ENCODE measurements around the gene LHCGR. TPM values are rescaled to one million over a fixed set of nuclear protein-coding genes. Genes with fewer than 3 reads are reported as not detected.

The LHCGR gene
- total RNA-seq, 2 experiments from 2014 or later = not detected

- ChIA-PET CTCF (no interaction called here), POLR2A (no interaction called here)
- DNase-seq = no peak
- Mint-ChIP-seq H3K36me3 (ENCODE audit: low read depth) (no peaks in the 10 kb centered on the region), H3K27ac (no peak overlapping the region), H3K4me1 (ENCODE audit: low read depth) (no peaks in the 10 kb centered on the region), H3K27me3 (no peaks in the 10 kb centered on the region), H3K9me3 (no peaks in the 10 kb centered on the region), H3K4me3 (no peak overlapping the region)
- no peak for ATAC-seq
- intact Hi-C loops (cut with micrococcal nuclease) = no loop called here
- TF ChIP-seq CTCF (IDR thresholded peaks at IDR 0.05) = no peak
These were observed 62.5 kb downstream of the LHCGR start for GRCh38 chr2:48693066-48693465.

GRCh38 chr2:48691935-48692691, 63.4 kb downstream of the LHCGR start:
- ChIA-PET POLR2A (no interaction called here), CTCF (no interaction called here)
- no peak overlapping the region for H3K4me3 Mint-ChIP-seq
- H3K4me1 Mint-ChIP-seq (ENCODE audit: low read depth) = no peaks in the 10 kb centered on the region
- H3K36me3 Mint-ChIP-seq (ENCODE audit: low read depth) = no peaks in the 10 kb centered on the region
- TF ChIP-seq CTCF (IDR thresholded peaks at IDR 0.05) = no peak
- H3K9me3 Mint-ChIP-seq = no peaks in the 10 kb centered on the region
- intact Hi-C loops (cut with micrococcal nuclease) = no loop called here
- DNase-seq (no peak), ATAC-seq (no peak)
- H3K27ac Mint-ChIP-seq = no peak overlapping the region
- H3K27me3 Mint-ChIP-seq = no peaks in the 10 kb centered on the region

GRCh38 chr2:48685126-48685525, 70.4 kb downstream of the LHCGR start:
- Mint-ChIP-seq H3K27me3 (peaks cover 8% of the 10 kb centered on the region), H3K9me3 (no peaks in the 10 kb centered on the region), H3K4me3 (no peak overlapping the region), H3K4me1 (ENCODE audit: low read depth) (no peaks in the 10 kb centered on the region), H3K36me3 (ENCODE audit: low read depth) (no peaks in the 10 kb centered on the region), H3K27ac (no peak overlapping the region)
- POLR2A ChIA-PET = no interaction called here
- DNase-seq (no peak), ATAC-seq (no peak)
- CTCF ChIA-PET = no interaction called here
- no peak for TF ChIP-seq CTCF (IDR thresholded peaks at IDR 0.05)
- intact Hi-C loops (cut with micrococcal nuclease) = no loop called here

GRCh38 chr2:48677450-48677849, 78.1 kb downstream of the LHCGR start:
- TF ChIP-seq CTCF (IDR thresholded peaks at IDR 0.05) = no peak
- no peak overlapping the region for H3K4me3 Mint-ChIP-seq
- H3K9me3 Mint-ChIP-seq = no peaks in the 10 kb centered on the region
- ChIA-PET CTCF (no interaction called here), POLR2A (no interaction called here)
- no peak for DNase-seq
- H3K27me3 Mint-ChIP-seq = peaks cover 5% of the 10 kb centered on the region
- no peak overlapping the region for H3K27ac Mint-ChIP-seq
- H3K36me3 Mint-ChIP-seq (ENCODE audit: low read depth) = no peaks in the 10 kb centered on the region
- no peaks in the 10 kb centered on the region for H3K4me1 Mint-ChIP-seq (ENCODE audit: low read depth)
- intact Hi-C loops (cut with micrococcal nuclease) = no loop called here
- ATAC-seq = no peak

GRCh38 chr2:48674933-48675332, 80.6 kb downstream of the LHCGR start:
- DNase-seq (no peak), ATAC-seq (no peak)
- ChIA-PET POLR2A (no interaction called here), CTCF (no interaction called here)
- TF ChIP-seq CTCF (IDR thresholded peaks at IDR 0.05) = no peak
- H3K27ac Mint-ChIP-seq = no peak overlapping the region
- H3K36me3 Mint-ChIP-seq (ENCODE audit: low read depth) = no peaks in the 10 kb centered on the region
- no peaks in the 10 kb centered on the region for H3K9me3 Mint-ChIP-seq
- intact Hi-C loops (cut with micrococcal nuclease) = no loop called here
- H3K4me1 Mint-ChIP-seq (ENCODE audit: low read depth) = no peaks in the 10 kb centered on the region
- no peak overlapping the region for H3K4me3 Mint-ChIP-seq
- peaks cover 2% of the 10 kb centered on the region for H3K27me3 Mint-ChIP-seq
